ENCODE data around the gene EEFSEC. TPM values are rescaled to one million over a fixed set of nuclear protein-coding genes. Genes with fewer than 3 reads are reported as not detected.

Gene EEFSEC
- total and polyA plus RNA-seq, 2 of the 4 experiments (the other 2 are of a cell fraction): 4.5 to 9.3 TPM

DNA sequence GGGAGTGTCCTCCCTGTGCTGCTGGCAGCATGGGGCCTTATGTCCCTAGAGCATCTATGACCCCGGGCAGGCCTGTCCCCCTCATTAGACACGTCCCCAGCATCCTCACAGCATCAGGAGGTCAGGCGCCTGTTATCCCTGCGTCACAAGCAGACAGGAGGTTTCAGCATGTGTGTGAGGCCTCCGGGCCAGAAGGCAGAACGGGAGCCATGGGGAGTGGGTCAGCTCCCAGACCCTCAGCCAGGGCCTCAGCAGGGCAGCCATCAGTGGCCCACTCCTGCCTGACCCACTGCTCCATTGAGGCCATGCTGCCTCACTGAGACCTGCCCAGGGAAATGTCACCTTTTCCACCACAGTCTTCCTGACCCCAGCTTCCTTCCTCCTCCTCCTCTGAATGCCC is 241.8 kb downstream of the EEFSEC start:
- Histone ChIP-seq H3K27me3 (ENCODE audit: control insufficient read depth, insufficient read depth, low read length) (no peaks in the 10 kb centered on the region), H2BK15ac (ENCODE audit: low read depth, low read length) (no peak overlapping the region)
- 100% methylated on average over 1 of the region's 6 CpGs; no CpG with 5 or more reads in 1 of the 2 experiments for WGBS, 2 experiments (ENCODE audit: extremely low coverage in 2 of 2, insufficient read length in 1 of 2)

More for the DNA sequence above, 241.8 kb downstream of the EEFSEC start:
- Histone ChIP-seq H2BK20ac (ENCODE audit: low read depth, low read length) (no peak overlapping the region), H2AK9ac (replicated peaks; ENCODE audit: low read depth, low read length, poor library complexity) (no peak overlapping the region), H3K9me1 (ENCODE audit: insufficient read depth, low read length) (no peaks in the 10 kb centered on the region), H3K79me1 (ENCODE audit: low read depth in 1 of 2, low read length in 2 of 2) (no peaks in the 10 kb centered on the region), H3K23ac (ENCODE audit: low read depth, low read length) (peak overlapping the region; percentile 26; the same call in 1 of the 2 replicates), H3K36me3 (ENCODE audit: control insufficient read depth, insufficient read depth, low read length) (no peaks in the 10 kb centered on the region), H3K14ac (replicated peaks; ENCODE audit: low read depth, low read length) (no peak overlapping the region; the same call in 1 of the 2 replicates), H2AFZ (replicated peaks; ENCODE audit: low read length, poor library complexity) (no peak overlapping the region), H3K9me3 (ENCODE audit: control insufficient read depth, insufficient read depth, low read length) (no peaks in the 10 kb centered on the region), H3K4me1 (ENCODE audit: control insufficient read depth, insufficient read depth, low read length) (peaks cover 5% of the 10 kb centered on the region; the same call in 1 of the 2 replicates), H3K4me2 (ENCODE audit: low read depth, low read length) (no peak overlapping the region; the same call in 1 of the 2 replicates), H4K8ac (ENCODE audit: low read depth in 2 of 2, low read length in 2 of 2) (no peak overlapping the region), H3K27ac (ENCODE audit: insufficient read depth, low read length) (no peak overlapping the region), H2AK5ac (ENCODE audit: low read depth, low read length) (no peak overlapping the region), H2BK120ac (ENCODE audit: low read depth, low read length) (no peak overlapping the region), H4K5ac (ENCODE audit: low read depth, low read length) (peak overlapping the region; percentile 64; the same call in 1 of the 2 replicates), H4K91ac (ENCODE audit: insufficient read depth, low read depth, low read length) (no peak overlapping the region), H3K4me3 (ENCODE audit: insufficient read depth, low read depth, low read length) (no peak overlapping the region), H3K56ac (ENCODE audit: extremely low read depth, insufficient read depth, low read length) (no peak overlapping the region), H3K18ac (ENCODE audit: low read depth, low read length) (peak overlapping the region; percentile 16; the same call in 1 of the 2 replicates), H3K4ac (ENCODE audit: low read depth, low read length) (no peak overlapping the region), H3K9ac (ENCODE audit: low read depth, low read length) (no peak overlapping the region), H4K20me1 (ENCODE audit: insufficient read depth, low read length) (peaks cover 4% of the 10 kb centered on the region; the same call in 1 of the 2 replicates), H2BK5ac (ENCODE audit: low read depth, low read length, poor library complexity, severe bottlenecking) (no peak overlapping the region)
- ATAC-seq (ENCODE audit: low read depth) (no peak; the same call in 1 of the 2 replicates), DNase-seq (no peak)
- in situ Hi-C loops (cut with MboI; ENCODE audit: low sequenced_read_pairs) (no loop called here), intact Hi-C loops (cut with micrococcal nuclease) (no loop called here), dilution Hi-C loops (cut with HindIII; ENCODE audit: low sequenced_read_pairs, unreplicated experiment) (no loop called here)
- CTCF ChIA-PET: no interaction called here
- POLR2A ChIA-PET (ENCODE audit: unreplicated experiment): no interaction called here
- TF ChIP-seq FOS (IDR thresholded peaks at IDR 0.05; ENCODE audit: low read depth, low read length) (no peak), POLR2A (IDR thresholded peaks at IDR 0.05; ENCODE audit: low read depth, low read length) (no peak), MAFK (IDR thresholded peaks at IDR 0.05; ENCODE audit: low read depth, low read length) (no peak), RAD21 (IDR thresholded peaks at IDR 0.05; ENCODE audit: low read length) (no peak), BHLHE40 (IDR thresholded peaks at IDR 0.05; ENCODE audit: low read depth, low read length) (no peak), SMC3 (IDR thresholded peaks at IDR 0.05; ENCODE audit: low read depth, low read length) (no peak), RCOR1 (IDR thresholded peaks at IDR 0.05; ENCODE audit: insufficient replicate concordance, low read length) (no peak), CEBPB (IDR thresholded peaks at IDR 0.05; ENCODE audit: low read depth, low read length) (no peak), CHD1 (IDR thresholded peaks at IDR 0.05; ENCODE audit: low read depth, low read length) (no peak), MAZ (IDR thresholded peaks at IDR 0.05; ENCODE audit: borderline replicate concordance, low read depth, low read length) (no peak)
- TF ChIP-seq, protein P1, sequence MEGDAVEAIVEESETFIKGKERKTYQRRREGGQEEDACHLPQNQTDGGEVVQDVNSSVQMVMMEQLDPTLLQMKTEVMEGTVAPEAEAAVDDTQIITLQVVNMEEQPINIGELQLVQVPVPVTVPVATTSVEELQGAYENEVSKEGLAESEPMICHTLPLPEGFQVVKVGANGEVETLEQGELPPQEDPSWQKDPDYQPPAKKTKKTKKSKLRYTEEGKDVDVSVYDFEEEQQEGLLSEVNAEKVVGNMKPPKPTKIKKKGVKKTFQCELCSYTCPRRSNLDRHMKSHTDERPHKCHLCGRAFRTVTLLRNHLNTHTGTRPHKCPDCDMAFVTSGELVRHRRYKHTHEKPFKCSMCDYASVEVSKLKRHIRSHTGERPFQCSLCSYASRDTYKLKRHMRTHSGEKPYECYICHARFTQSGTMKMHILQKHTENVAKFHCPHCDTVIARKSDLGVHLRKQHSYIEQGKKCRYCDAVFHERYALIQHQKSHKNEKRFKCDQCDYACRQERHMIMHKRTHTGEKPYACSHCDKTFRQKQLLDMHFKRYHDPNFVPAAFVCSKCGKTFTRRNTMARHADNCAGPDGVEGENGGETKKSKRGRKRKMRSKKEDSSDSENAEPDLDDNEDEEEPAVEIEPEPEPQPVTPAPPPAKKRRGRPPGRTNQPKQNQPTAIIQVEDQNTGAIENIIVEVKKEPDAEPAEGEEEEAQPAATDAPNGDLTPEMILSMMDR (conservative IDR thresholded peaks at IDR 0.05; ENCODE audit: low read depth, low read length): no peak
- TF ChIP-seq, protein P2, sequence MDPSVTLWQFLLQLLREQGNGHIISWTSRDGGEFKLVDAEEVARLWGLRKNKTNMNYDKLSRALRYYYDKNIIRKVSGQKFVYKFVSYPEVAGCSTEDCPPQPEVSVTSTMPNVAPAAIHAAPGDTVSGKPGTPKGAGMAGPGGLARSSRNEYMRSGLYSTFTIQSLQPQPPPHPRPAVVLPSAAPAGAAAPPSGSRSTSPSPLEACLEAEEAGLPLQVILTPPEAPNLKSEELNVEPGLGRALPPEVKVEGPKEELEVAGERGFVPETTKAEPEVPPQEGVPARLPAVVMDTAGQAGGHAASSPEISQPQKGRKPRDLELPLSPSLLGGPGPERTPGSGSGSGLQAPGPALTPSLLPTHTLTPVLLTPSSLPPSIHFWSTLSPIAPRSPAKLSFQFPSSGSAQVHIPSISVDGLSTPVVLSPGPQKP (IDR thresholded peaks at IDR 0.05; ENCODE audit: borderline replicate concordance, low read depth, low read length): no peak
- no TSS peak for BruUV-seq (replicated peaks)
